Astrocyte (in vitro differentiated cells and primary cell): ENCODE measurements around the gene SMIM33. TPM values are rescaled to one million over a fixed set of nuclear protein-coding genes. Genes with fewer than 3 reads are reported as not detected.
A peak's percentile ranks its signal among the peaks of the same experiment; 100 is the strongest.

Experiments
- DNase-seq: peaks from one replicate; pipeline ENCODE4 v3.0.0-alpha.2; 2010; ENCODE audit warnings: low read depth
- FAIRE-seq: peaks from 2 replicates; lab custom pipeline; 2011; peaks lifted over from hg19 to GRCh38; lab: Jason Lieb, UNC
- H2AFZ ChIP-seq: 2 replicates; pipeline ENCODE4 v1.6.0; 2012; ENCODE audit warnings: low read depth, low read length, inconsistent platforms
- H3K27ac ChIP-seq: 2 replicates; pipeline ENCODE4 v1.5.1; 2011; ENCODE audit warnings: low read depth, low read length, inconsistent platforms
- H3K27me3 ChIP-seq: 2 replicates; pipeline ENCODE4 v1.6.0; 2011; ENCODE audit warnings: low read length, inconsistent platforms; ENCODE audit not compliant: insufficient read depth
- H3K36me3 ChIP-seq: 2 replicates; pipeline ENCODE4 v1.5.1; 2011; ENCODE audit warnings: low read length, inconsistent platforms; ENCODE audit not compliant: insufficient read depth
- H3K4me1 ChIP-seq: 2 replicates; pipeline ENCODE4 v1.5.1; 2011; ENCODE audit warnings: low read length, inconsistent platforms; ENCODE audit not compliant: insufficient read depth
- H3K4me2 ChIP-seq: 2 replicates; pipeline ENCODE4 v1.6.0; 2012; ENCODE audit warnings: low read length, inconsistent platforms
- H3K4me3 ChIP-seq: 2 replicates; pipeline ENCODE4 v1.5.1; 2011; ENCODE audit warnings: low read depth, mild to moderate bottlenecking, low read length, inconsistent platforms; ENCODE audit not compliant: insufficient read depth
- H3K79me2 ChIP-seq: 2 replicates; pipeline ENCODE4 v1.6.0; 2012; ENCODE audit warnings: mild to moderate bottlenecking, low read length, inconsistent platforms; ENCODE audit not compliant: insufficient read depth
- H3K9ac ChIP-seq: 2 replicates; pipeline ENCODE4 v1.6.0; 2012; ENCODE audit warnings: mild to moderate bottlenecking, low read length, inconsistent platforms
- H3K9me3 ChIP-seq: 2 replicates; pipeline ENCODE4 v1.5.1; 2012; ENCODE audit warnings: low read depth, mild to moderate bottlenecking, low read length, inconsistent platforms; ENCODE audit not compliant: insufficient read depth
- H4K20me1 ChIP-seq: 2 replicates; pipeline ENCODE4 v1.6.0; 2012; ENCODE audit warnings: low read length, inconsistent platforms; ENCODE audit not compliant: insufficient read depth
- H3K27ac Mint-ChIP-seq: one replicate; pipeline ENCODE4 v1.8.0; 2021; ENCODE audit warnings: mild to moderate bottlenecking, mixed read lengths; ENCODE audit not compliant: unreplicated experiment
- H3K27me3 Mint-ChIP-seq: one replicate; pipeline ENCODE4 v1.8.0; 2021; ENCODE audit warnings: low read depth, mixed read lengths; ENCODE audit not compliant: unreplicated experiment
- H3K36me3 Mint-ChIP-seq: one replicate; pipeline ENCODE4 v1.8.0; 2021; ENCODE audit warnings: low read depth, mixed read lengths; ENCODE audit not compliant: unreplicated experiment
- H3K4me1 Mint-ChIP-seq: one replicate; pipeline ENCODE4 v1.8.0; 2021; ENCODE audit warnings: low read depth, mixed read lengths; ENCODE audit not compliant: unreplicated experiment
- H3K4me3 Mint-ChIP-seq: one replicate; pipeline ENCODE4 v1.8.0; 2021; ENCODE audit warnings: mild to moderate bottlenecking, moderate library complexity, mixed read lengths; ENCODE audit not compliant: unreplicated experiment
- H3K9me3 Mint-ChIP-seq: one replicate; pipeline ENCODE4 v1.8.0; 2021; ENCODE audit warnings: mild to moderate bottlenecking, mixed read lengths; ENCODE audit not compliant: unreplicated experiment
- EZH2 ChIP-seq: IDR thresholded peaks from 2 replicates; pipeline ENCODE4 v1.6.1; 2012; ENCODE audit warnings: mild to moderate bottlenecking, low read length, inconsistent platforms; ENCODE audit not compliant: insufficient read depth
- total RNA-seq: library from RNA; stranded (reverse); gene quantifications from 2 replicates; pipeline ENCODE4 v1.2.1, GENCODE V29; 2021
- TF ChIP-seq, protein P1 (sequence below): IDR thresholded peaks from 2 replicates; pipeline ENCODE4 v1.5.1; 2011; ENCODE audit warnings: low read depth, mild to moderate bottlenecking, inconsistent platforms, low read length, moderate library complexity; ENCODE audit not compliant: insufficient read depth

SMIM33 gene
- total RNA-seq, 1 donor from 2014 or later, result not detected

DNA sequence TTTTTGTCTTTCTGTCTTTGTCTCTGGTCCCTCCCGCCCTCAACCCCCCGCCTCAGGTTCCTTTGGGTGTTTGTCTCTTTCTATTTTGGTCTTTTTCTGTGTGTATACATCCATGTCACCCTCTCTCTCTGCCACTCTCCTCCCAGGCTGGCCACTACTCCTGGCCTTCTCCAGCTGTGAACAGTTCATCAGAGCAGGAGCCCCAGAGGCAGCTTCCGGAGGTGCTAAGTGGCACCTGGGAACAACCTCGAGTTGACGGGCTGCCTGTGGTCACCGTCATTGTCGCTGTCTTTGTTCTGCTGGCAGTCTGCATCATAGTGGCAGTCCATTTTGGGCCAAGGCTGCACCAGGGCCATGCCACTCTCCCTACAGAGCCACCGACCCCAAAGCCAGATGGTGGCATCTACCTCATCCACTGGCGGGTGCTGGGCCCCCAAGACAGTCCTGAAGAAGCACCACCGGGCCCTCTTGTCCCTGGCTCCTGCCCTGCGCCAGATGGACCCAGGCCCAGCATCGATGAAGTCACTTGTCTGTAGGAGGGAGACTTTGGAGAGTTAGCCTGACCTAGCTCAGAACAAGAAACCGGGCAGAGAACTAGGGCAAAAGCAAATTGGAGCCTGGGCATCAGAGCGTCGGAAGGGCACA, 1.7 kb downstream of the SMIM33 start:
- Histone ChIP-seq H2AFZ (no peak overlapping the region), H3K9ac (no peak overlapping the region), H3K36me3 (peaks cover 6% of the 10 kb centered on the region), H3K9me3 (no peaks in the 10 kb centered on the region), H3K27me3 (no peaks in the 10 kb centered on the region), H3K4me3 (no peak overlapping the region), H3K79me2 (no peaks in the 10 kb centered on the region), H3K4me2 (no peak overlapping the region), H3K27ac (no peak overlapping the region), H3K4me1 (peaks cover 4% of the 10 kb centered on the region), H4K20me1 (no peaks in the 10 kb centered on the region)
- FAIRE-seq (no peak), DNase-seq (no peak)
- H3K9me3 Mint-ChIP-seq, result no peaks in the 10 kb centered on the region
- peaks cover 35% of the 10 kb centered on the region for H3K27me3 Mint-ChIP-seq
- no peak for TF ChIP-seq EZH2
- TF ChIP-seq, protein P1, sequence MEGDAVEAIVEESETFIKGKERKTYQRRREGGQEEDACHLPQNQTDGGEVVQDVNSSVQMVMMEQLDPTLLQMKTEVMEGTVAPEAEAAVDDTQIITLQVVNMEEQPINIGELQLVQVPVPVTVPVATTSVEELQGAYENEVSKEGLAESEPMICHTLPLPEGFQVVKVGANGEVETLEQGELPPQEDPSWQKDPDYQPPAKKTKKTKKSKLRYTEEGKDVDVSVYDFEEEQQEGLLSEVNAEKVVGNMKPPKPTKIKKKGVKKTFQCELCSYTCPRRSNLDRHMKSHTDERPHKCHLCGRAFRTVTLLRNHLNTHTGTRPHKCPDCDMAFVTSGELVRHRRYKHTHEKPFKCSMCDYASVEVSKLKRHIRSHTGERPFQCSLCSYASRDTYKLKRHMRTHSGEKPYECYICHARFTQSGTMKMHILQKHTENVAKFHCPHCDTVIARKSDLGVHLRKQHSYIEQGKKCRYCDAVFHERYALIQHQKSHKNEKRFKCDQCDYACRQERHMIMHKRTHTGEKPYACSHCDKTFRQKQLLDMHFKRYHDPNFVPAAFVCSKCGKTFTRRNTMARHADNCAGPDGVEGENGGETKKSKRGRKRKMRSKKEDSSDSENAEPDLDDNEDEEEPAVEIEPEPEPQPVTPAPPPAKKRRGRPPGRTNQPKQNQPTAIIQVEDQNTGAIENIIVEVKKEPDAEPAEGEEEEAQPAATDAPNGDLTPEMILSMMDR, result no peak
- H3K36me3 Mint-ChIP-seq, result no peaks in the 10 kb centered on the region
- H3K4me1 Mint-ChIP-seq, result peaks cover 17% of the 10 kb centered on the region
- H3K27ac Mint-ChIP-seq, result no peak overlapping the region
- H3K4me3 Mint-ChIP-seq, result no peak overlapping the region

DNA sequence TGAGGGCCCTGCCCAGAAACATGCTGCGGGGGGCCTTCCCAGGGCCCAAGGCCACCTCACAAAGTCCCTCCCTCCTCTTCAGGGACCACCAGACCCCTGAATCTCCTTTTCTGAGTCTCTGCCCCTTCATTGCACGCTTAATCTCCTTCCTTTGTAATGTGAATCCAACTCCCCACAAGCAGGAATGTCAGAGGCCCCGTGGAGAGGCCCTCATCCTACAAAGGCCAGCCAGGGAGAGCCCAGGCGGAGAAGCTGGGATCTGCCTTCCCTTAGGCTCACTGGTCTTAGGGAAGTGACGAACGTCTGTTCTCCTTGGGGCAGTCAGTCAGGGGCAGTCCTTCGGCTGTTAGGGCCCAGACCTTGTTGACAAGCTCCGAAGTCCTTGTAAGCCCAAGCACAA, 2.3 kb downstream of the SMIM33 start:
- H3K27me3 Mint-ChIP-seq, result peaks cover 41% of the 10 kb centered on the region
- no peaks in the 10 kb centered on the region for H3K27me3 ChIP-seq
- no peaks in the 10 kb centered on the region for H3K9me3 ChIP-seq
- no peak for TF ChIP-seq EZH2
- TF ChIP-seq, protein P1, result no peak
- no peak for DNase-seq
- H3K4me3 ChIP-seq, result no peak overlapping the region
- no peak for FAIRE-seq
- no peak overlapping the region for H2AFZ ChIP-seq
- peaks cover 4% of the 10 kb centered on the region for H3K4me1 ChIP-seq
- H3K4me3 Mint-ChIP-seq, result no peak overlapping the region
- H4K20me1 ChIP-seq, result no peaks in the 10 kb centered on the region
- no peak overlapping the region for H3K27ac ChIP-seq
- H3K27ac Mint-ChIP-seq, result peak overlapping the region; percentile 53
- H3K79me2 ChIP-seq, result no peaks in the 10 kb centered on the region
- no peak overlapping the region for H3K9ac ChIP-seq
- H3K9me3 Mint-ChIP-seq, result no peaks in the 10 kb centered on the region
- H3K36me3 Mint-ChIP-seq, result no peaks in the 10 kb centered on the region
- H3K4me1 Mint-ChIP-seq, result peaks cover 17% of the 10 kb centered on the region
- H3K36me3 ChIP-seq, result peaks cover 6% of the 10 kb centered on the region
- no peak overlapping the region for H3K4me2 ChIP-seq

DNA sequence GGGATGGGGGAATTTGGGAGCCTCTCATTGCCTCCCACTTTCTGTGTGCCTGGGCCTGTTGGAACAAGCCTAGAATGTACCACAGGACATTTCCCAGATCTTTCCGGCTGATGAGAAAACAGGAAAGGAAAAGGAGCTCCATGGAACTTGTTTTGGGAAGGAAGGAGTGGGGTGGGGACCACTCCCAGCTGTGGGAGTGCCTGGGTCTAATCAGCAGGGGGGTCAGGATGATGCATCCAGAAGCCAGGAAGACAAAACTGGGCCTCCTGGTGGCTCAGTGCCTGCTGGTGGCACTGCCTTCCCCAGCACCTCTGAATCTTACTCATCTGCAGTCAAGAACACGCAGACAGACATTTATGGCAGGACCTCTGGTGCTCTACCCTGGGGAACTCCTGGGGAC, 2.8 kb downstream of the SMIM33 start:
- H3K27ac ChIP-seq, result no peak overlapping the region
- peaks cover 45% of the 10 kb centered on the region for H3K27me3 Mint-ChIP-seq
- no peak overlapping the region for H3K9ac ChIP-seq

More for the DNA sequence above, 2.8 kb downstream of the SMIM33 start:
- no peak for DNase-seq
- H3K79me2 ChIP-seq, result no peaks in the 10 kb centered on the region
- no peak overlapping the region for H3K4me2 ChIP-seq
- no peak overlapping the region for H2AFZ ChIP-seq
- TF ChIP-seq, protein P1, result no peak
- TF ChIP-seq EZH2, result no peak
- no peak overlapping the region for H3K4me3 ChIP-seq
- peaks cover 4% of the 10 kb centered on the region for H3K4me1 ChIP-seq
- Mint-ChIP-seq H3K9me3 (no peaks in the 10 kb centered on the region), H3K27ac (peak overlapping the region; percentile 41), H3K4me3 (no peak overlapping the region), H3K4me1 (peaks cover 13% of the 10 kb centered on the region), H3K36me3 (no peaks in the 10 kb centered on the region)
- H4K20me1 ChIP-seq, result no peaks in the 10 kb centered on the region
- FAIRE-seq, result no peak
- H3K9me3 ChIP-seq, result no peaks in the 10 kb centered on the region
- peaks cover 6% of the 10 kb centered on the region for H3K36me3 ChIP-seq
- H3K27me3 ChIP-seq, result no peaks in the 10 kb centered on the region
